ENCODE data around the gene NIN. TPM values are rescaled to one million over a fixed set of nuclear protein-coding genes. Genes with fewer than 3 reads are reported as not detected.

The NIN gene
- total and polyA plus RNA-seq, 2 of the 4 experiments (the other 2 are of a cell fraction), result 15.2 to 98.4 TPM

GRCh38 chr14:50719911-50720759 lies 110.8 kb downstream of the NIN start:
- Histone ChIP-seq H3K4me2 (ENCODE audit: low read depth, low read length) (peak overlapping the region; percentile 79), H2AK5ac (ENCODE audit: low read depth, low read length) (no peak overlapping the region; the same call in 1 of the 2 replicates), H3K14ac (replicated peaks; ENCODE audit: low read depth, low read length) (peak overlapping the region; percentile 12; the same call in 1 of the 2 replicates), H2BK120ac (ENCODE audit: low read depth, low read length) (peak overlapping the region; percentile 80), H3K27me3 (ENCODE audit: control insufficient read depth, insufficient read depth, low read length) (no peaks in the 10 kb centered on the region), H2AK9ac (replicated peaks; ENCODE audit: low read depth, low read length, poor library complexity) (no peak overlapping the region), H2BK15ac (ENCODE audit: low read depth, low read length) (no peak overlapping the region; the same call in 1 of the 3 replicates), H3K27ac (ENCODE audit: insufficient read depth, low read length) (peak overlapping the region; percentile 80; the same call in 1 of the 2 replicates), H3K56ac (ENCODE audit: extremely low read depth, insufficient read depth, low read length) (peak overlapping the region; percentile 42; the same call in 1 of the 2 replicates), H3K9ac (ENCODE audit: low read depth, low read length) (no peak overlapping the region), H4K20me1 (ENCODE audit: insufficient read depth, low read length) (no peaks in the 10 kb centered on the region), H3K79me1 (ENCODE audit: low read depth in 1 of 2, low read length in 2 of 2) (0 out of 4 replicates have a peak, but pooled peaks cover 0 to 9% of the 10 kb centered on the region in 2 experiments), H3K4ac (ENCODE audit: low read depth, low read length) (peak overlapping the region; percentile 57; the same call in 1 of the 2 replicates), H2BK20ac (ENCODE audit: low read depth, low read length) (peak overlapping the region; percentile 73), H2AFZ (replicated peaks; ENCODE audit: low read length, poor library complexity) (no peak overlapping the region), H3K9me1 (ENCODE audit: insufficient read depth, low read length) (peaks cover 2% of the 10 kb centered on the region; the same call in 1 of the 2 replicates), H3K18ac (ENCODE audit: low read depth, low read length) (peak overlapping the region; percentile 92), H3K4me3 (ENCODE audit: insufficient read depth, low read depth, low read length) (no peak overlapping the region), H3K4me1 (ENCODE audit: control insufficient read depth, insufficient read depth, low read length) (peaks cover 9% of the 10 kb centered on the region), H3K23ac (ENCODE audit: low read depth, low read length) (peak overlapping the region; percentile 86; the same call in 1 of the 2 replicates), H3K9me3 (ENCODE audit: control insufficient read depth, insufficient read depth, low read length) (no peaks in the 10 kb centered on the region), H4K91ac (ENCODE audit: insufficient read depth, low read depth, low read length) (peak overlapping the region; percentile 34), H2BK5ac (ENCODE audit: low read depth, low read length, poor library complexity, severe bottlenecking) (peak overlapping the region; percentile 97), H4K5ac (ENCODE audit: low read depth, low read length) (peak overlapping the region; percentile 86), H3K36me3 (ENCODE audit: control insufficient read depth, insufficient read depth, low read length) (peaks cover 9% of the 10 kb centered on the region), H4K8ac (ENCODE audit: low read depth in 2 of 2, low read length in 2 of 2) (peak overlapping the region in 1 of 2 experiments; percentile 56; a peak in 2 of 4 replicates)
- ChIA-PET CTCF (interaction anchor here (0.9 to 1.4 kb wide), 2 partner anchors 42 to 77 kb away, joined by 3 read pairs; no protein-coding TSS in a partner anchor), POLR2A (ENCODE audit: unreplicated experiment) (no interaction called here)
- no CpG with 5 or more reads among the region's 1 CpG for WGBS, 2 experiments (ENCODE audit: extremely low coverage in 2 of 2, insufficient read length in 1 of 2)
- intact Hi-C loops (cut with micrococcal nuclease), result loop anchor here (5.0 kb wide), 1 partner anchor 53 kb away; the partner anchor contains the start of gene SAV1
- dilution Hi-C loops (cut with HindIII; ENCODE audit: low sequenced_read_pairs, unreplicated experiment), result no loop called here
- TF ChIP-seq CHD1 (IDR thresholded peaks at IDR 0.05; ENCODE audit: low read depth, low read length) (no peak), USF2 (IDR thresholded peaks at IDR 0.05; ENCODE audit: low read depth, low read length) (no peak), CEBPB (IDR thresholded peaks at IDR 0.05; ENCODE audit: low read depth, low read length) (no peak), MXI1 (IDR thresholded peaks at IDR 0.05; ENCODE audit: borderline replicate concordance, low read depth, low read length) (no peak), MAFK (IDR thresholded peaks at IDR 0.05; ENCODE audit: low read depth, low read length) (no peak), SMC3 (IDR thresholded peaks at IDR 0.05; ENCODE audit: low read depth, low read length) (no peak), FOS (IDR thresholded peaks at IDR 0.05; ENCODE audit: low read depth, low read length) (no peak)
- DNase-seq (peak; percentile 73), ATAC-seq (ENCODE audit: low read depth) (peak; percentile 95)
- no TSS peak for BruUV-seq (replicated peaks)
- in situ Hi-C loops (cut with MboI; ENCODE audit: low sequenced_read_pairs), result no loop called here
